Activated CD8-positive, alpha-beta memory T cell treated with anti-CD3 and anti-CD28 coated beads, Interleukin-2, amount 50 U/mL, for 24 hours (primary cell): ENCODE data around the gene ITFG1.
"Not testable (repeated sequence)": the region's sequence is repeated elsewhere in the genome, so short reads cannot be mapped to it uniquely, and the experiment has no call there.

ENCODE experiments used
- DNase-seq: peaks from one replicate; pipeline ENCODE4 v3.0.0-alpha.2; 2020; ENCODE audit errors: extremely low read depth

The ITFG1 gene

DNA sequence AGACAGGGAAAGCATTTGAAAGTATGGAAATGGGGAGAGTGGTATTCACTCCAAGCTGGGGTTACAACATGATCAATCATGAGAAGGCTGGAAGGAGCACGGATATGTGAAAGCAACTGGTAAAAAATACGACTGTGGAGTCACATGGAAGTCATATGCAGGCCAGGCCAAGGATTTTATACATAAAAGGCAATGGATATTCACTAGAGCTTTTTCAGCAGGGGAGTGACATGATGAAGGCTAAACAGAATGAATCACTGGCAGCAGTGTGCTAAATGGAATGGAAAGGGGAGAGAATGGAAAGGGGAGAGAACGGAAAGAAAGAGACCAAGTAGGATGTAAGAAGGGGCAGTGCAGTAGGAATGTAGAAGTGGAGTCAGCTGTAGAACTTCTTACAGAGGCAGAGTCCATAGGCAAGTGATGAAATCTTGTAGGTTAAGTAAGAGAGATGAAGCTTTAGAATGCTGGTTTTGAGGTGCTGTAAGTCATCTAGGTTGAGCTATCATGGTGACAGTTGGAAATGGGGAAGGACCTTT is 304.1 kb downstream of the ITFG1 start:
- DNase-seq: no peak

DNA sequence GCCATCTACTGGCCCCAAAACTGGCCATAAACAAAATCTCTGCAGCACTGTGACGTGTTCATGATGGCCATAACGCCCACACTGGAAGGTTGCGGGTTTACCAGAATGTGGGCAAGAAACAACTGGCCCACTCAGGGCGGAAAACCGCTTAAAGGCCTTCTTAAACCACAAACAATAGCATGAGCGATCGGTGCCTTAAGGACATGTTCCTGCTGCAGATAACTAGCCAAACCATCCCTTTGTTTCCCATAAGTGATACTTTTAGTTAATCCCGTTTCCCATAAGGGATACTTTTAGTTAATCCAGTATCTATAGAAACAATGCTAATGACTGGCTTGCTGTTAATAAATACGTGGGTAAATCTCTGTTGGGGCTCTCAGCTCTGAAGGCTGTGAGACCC is 308.4 kb downstream of the ITFG1 start:
- not testable (repeated sequence) for DNase-seq

DNA sequence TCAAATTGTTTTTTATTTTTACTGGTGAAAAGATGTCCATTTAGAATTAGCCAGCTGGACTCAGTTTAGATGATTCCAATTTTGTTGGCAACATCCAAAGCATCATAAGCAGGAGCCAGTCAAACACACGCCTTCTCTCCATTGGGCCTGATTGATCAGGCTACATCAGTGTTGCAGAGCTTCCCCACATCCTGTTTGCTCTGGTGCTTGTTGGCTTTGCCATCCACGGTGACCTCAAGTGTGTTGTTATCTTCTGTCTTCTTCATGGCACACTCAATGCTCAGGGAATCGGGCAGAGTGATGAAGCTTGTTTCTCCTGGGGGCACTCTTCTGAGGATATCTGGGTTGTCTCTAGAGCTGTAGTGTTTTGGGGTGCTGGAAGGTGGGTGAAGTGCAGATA is 310.8 kb downstream of the ITFG1 start:
- DNase-seq: no peak

DNA sequence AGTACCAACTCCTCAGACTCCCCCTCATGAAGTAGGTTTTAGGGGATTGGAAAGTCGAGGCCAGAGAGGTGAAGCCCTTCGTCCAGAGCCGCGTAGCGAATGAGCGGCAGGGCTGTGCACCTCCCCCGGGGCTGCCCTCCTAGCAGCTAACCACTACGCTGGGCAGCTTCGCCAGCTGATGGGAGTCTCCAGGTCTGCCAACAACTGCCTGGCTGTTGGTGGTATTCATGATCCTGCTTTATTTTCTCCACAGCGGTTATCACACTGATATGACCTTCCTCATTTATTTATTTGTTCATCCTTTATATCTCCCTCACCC is 316.3 kb downstream of the ITFG1 start:
- DNase-seq: no peak

DNA sequence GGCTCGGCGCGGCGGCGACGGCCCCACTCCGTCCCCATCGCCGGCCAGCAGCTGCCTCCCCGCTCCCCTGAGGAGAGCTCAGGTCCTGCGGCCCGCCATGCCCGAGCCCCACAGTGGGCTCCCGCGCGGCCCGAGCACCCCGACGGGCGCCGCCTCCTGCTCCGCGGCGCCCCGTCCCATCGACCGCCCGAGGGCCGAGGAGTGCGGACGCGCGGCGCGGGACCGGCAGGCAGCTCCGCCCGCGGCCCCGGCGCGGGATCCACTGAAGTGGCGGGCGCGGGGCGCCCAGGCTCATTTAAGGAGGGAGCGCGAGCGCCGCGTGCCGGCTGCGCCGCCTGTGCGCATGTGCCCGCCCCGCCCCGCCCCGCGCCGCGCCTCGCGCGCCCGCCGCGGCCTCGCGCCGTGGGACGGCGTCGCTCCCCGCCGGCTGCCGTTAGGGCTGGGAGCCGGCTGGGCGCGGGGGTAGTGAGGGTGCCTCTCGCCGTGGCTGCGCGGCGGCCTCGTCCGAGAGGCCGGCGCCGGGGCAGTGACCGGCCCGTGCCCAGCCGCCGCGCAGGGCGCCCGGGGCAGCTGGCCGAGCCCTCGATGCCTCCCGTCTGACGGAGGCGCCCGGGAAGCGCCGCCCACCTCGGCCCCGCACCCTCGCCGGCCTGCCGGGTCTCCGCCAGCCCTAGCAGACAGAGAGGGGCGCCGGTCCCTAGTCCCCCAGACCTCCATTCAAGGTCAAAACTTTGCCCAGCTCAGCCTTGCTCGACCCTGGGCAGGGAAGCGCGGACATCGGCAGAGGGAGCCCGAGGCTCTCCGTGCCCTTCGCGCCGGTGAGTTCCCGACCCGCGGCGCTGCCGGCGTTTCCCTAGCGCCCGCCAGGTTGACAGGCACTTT is 316.9 kb downstream of the ITFG1 start, which contains the start of gene NETO2:
NETO2 (minus strand) TSS at position 269 of the 882 bp plus-strand sequence. CDS start 333 bp downstream, outside the sequence.
- no peak for DNase-seq

DNA sequence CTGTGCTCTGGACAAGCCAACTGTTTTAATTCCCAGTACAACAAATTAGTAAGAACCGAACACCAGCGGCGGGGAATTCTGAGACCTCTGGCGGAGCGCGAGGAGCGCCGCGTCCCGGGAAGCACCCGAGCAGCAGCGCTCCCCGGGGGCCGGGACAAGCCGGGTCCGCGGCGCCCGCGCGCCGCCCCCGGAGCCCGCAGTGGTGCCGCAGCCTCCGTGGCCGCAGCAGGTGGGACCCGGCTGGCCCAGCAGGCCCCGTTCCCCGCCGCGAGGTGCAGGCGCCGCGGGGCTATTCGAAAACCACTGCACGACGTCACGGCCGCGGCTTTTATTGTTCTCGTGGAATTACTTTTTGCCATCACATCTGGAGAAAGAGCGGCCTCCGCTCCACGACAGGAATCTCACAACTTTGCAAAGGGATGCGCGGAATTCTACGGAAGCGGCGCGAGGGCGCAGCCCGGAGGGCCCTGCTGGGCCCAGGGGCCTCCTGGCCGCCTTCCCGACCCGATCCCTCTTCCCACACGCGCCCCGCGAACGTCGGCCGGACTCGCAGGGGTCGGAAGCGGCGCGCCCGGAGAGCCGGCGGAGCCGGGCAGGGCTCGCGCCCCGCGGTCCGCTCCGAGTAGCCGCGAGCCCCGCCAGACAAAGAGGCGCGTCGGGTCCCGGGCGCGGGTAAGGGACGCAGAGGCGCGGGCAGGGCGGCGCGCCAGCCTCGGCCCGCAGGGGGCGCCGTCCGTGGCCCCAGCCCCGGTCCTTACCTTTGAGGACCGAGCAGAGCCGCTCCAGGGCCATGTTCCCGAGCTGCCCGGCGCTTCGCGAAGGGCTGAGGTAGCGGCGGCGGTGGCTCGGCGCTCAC is 317.8 kb downstream of the ITFG1 start:
- DNase-seq: no peak

DNA sequence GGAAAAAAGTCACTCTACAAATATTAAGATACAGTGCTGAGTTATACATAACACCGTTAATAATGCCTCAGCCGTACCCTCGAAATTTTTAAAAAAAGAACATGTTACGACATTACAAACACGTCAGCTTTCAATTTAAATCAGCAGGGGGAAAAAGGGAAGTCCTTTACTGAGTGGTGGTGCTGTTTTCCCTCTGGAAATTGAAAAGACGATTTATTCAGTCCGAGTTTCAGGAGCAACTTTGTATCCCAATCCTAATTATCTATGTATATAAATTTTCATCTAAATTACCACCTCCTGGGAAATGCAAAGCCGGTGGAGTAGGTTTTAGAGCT is 318.4 kb downstream of the ITFG1 start:
- no peak for DNase-seq

DNA sequence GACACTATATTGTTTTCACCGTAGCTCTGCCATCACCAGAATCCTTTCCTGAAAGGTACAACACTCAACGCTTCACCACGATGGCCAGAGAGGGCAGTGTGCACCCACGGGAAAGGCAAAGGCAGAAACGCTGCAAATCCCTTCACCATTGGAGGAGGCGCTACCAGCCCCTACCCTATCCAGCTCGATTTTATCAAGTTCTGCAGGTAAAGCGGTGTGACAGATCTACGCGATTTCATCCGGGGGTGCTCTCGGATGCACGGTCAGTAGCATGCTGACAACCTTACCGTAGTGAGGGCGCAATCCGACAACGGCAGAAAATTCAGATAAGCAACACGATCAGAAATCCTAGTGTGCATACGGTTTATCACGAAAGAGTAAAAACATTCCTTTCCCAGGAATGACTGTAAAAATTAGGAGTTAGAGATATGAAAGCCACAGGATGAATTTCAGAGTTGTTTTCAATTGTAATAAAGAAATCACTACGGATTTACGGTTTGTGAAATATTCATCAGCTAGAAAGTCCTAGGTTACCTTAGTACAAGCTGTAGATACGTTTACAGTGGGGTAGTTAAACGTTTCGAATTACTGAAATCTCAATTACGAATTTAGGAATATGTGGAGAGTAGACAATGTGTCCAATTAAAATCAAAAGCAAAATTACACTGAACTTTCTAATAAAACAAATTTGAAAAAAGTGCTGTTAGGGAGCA is 318.9 kb downstream of the ITFG1 start:
- DNase-seq: peak; percentile 53

DNA sequence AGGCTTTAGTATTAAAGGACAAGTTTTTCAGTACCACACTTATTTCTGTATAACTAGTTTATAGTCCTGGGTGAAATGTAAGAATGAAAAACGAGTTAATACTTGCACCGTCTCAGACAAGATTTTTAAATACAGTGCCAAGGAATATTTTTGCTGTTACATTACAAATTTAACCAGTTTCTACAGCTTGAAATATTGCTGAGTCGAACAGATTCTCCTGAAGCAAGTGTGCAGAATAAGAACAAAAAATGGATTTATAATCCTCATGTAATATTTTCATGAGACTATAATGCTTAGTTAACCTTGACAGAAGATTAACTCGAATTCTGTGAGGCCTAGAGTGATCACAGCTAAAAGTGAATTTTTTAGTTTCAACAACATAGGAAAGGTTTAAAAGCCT is 320.2 kb downstream of the ITFG1 start:
- DNase-seq: no peak

DNA sequence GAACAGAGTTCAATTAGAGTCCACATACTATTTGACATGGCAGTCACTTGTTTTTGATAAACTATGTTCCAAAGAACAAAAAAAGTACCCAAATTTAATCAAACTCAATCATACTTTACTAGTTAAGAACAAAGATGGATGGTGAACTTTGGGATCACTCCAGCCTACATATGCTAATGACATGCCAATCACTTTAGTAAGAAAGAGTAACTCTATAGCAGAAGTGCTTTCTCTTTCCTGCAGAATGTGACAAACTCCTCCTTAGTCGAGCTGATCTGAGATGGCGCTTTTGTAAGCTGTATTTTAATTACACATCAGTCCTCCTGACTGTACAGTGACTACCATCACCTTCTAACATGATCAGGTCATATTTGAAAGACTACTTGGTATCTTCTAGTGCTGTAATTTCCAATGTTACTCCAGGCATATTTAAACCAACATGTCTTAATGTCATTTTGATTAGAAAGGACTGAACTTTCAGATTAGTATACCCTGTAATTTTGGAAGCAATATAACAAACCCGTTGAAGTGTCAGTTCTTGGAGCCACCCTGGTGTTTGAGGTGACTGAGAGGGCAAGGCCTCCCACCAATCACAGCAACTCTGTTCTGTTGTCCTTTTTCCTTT is 321.2 kb downstream of the ITFG1 start:
- no peak for DNase-seq

DNA sequence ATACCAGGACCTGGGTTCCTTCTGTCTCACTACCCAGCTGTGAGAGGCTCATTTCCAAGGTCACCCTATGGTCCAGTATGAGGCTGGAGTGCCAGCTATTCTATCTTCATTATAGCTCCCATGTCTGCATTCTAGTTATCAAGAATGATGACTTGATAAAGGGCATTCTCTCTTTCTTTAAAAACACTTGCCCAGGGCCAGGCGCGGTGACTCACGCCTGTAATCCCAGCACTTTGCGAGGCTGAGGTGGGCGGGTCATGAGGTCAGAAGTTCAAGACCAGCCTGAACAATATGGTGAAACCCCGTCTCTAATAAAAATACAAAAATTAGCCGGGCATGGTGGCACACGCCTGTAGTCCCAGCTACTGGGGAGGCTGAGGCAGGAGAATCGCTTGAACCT is 322.9 kb downstream of the ITFG1 start:
- not testable (repeated sequence) for DNase-seq

DNA sequence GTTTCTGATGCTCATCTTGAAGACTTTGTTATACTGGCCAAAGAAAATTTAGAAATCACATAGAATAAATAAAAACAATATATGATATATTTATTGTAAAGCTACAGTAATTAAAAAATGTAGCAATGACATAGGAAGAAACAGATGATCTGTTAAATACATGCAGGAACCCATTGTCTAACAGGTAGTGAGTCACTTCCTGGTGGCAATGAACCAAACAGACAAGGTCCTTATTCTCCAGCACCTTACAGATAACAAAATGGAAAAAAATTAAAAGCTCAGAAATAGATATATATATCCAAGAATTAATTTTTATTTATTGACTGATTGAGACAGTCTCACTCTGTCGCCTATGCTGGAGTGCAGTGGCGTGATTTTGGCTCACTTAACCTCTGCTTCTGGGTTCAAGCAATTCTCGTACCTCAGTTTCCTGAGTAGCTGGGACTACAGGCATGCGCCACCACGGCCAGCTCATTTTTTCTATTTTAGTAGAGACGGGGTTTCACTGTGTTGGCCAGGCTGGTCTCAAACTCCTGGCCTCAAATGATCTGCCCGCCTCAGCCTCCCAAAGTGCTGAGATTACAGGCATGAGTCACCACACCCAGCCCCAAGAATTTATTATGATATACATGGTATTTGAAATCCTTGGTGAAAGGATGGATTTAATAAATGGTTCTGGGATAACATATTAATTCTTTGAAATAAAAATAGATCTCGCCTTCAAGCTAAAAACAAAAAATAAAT is 324.6 kb downstream of the ITFG1 start:
- DNase-seq: no peak

DNA sequence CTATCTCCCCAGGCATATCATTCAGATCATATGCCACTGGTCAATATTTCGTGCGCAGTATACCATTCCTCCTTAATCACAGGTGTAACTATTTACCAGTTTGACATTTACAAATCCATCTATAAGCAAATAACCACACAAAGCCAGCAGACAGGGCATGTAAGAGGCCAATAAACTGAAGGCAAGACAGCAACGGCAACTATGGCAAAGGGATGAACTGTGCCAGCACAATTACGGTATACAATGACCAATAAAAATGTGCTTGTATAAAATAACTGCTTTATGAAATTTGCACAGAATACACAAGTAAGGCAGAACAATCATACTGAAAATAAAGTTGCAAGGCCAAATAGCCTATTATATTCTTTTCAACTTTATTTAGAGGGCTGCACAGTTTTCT is 326.3 kb downstream of the ITFG1 start:
- no peak for DNase-seq

DNA sequence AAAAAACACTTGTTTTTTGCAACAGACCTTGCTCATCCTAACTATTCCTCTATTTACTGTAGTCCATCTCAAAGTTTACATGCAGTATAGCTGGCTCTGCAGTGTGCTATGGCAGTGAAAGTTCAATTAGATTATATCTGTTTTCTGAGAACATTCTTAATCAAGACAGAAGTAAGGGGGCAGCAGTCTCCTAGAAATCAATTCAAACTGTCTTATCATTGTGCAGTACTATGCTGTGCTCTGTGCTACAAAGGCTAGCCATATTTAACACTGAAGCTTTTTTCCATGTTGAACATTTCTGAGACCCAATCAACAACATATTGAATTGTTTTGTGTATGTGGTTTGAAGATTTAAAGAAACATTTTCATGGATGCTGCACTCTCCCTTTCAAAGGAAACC is 328.6 kb downstream of the ITFG1 start:
- no peak for DNase-seq

DNA sequence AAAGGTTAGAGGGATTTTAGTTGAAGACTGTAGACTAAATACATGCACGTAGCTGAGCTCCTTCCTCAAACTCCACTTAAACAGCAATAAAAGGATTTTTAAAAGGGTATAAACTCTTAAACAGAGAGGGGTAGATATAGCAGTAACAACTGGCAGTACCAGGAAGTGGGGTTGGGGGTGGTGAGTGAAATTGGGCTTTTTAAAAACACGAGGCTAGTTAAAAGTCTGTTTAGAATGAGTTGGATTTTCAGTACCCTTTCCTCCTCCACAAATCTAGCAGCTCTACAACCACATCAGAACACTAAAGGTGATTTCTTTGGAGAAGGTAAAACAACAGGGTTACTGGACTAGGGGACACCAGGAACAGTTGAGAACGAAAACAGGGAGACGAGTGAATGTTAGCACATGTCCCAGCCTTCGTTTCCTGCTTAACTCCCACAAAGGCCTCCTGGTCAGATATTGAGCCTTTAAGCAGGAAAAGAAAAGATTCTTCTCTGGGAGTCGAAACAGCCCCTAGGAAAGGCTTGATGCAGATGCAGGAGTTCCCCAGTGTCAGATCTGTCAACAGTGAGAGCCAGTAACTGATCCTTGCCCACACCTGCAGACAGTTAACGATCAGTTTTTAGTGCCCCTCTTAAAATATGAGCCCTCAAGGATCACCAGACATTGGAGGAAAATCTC is 331.0 kb downstream of the ITFG1 start:
- DNase-seq: no peak

DNA sequence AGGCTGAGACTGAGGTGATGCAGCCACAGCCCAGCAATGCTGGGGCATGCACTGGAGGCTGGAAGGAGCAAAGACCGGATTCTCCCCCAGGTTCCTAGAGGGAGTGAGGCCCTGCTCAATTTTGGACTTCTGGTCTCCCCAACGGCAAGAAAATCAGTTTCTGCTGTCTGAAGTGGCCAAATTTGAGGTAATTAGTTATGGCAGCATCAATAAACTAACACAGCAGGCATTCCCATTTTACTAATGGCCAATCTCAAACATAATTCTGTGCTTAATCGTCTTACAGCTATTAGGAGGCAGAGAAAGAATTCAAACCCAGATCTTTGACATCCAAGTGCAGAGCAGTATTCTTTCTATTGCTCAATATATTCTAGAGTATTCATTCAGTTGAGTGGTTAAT is 333.3 kb downstream of the ITFG1 start:
- DNase-seq: no peak

DNA sequence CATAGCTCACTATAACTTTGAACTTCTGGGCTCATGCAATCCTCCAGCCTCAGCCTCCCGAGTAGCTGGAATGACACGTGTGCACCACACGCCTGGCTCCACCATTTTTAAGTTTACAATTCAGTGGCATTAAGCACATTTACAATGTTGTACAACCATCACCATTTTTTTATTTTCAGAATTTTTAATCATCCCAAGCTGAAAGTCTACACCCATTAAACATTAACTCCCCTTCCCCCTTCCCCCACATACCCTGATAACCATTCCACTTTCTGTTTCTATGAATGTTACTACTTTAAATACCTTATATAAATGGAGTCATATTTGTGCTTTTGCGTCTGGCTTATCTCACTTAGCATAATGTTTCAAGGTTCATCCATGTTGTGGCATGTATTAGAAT is 335.1 kb downstream of the ITFG1 start:
- no peak for DNase-seq

DNA sequence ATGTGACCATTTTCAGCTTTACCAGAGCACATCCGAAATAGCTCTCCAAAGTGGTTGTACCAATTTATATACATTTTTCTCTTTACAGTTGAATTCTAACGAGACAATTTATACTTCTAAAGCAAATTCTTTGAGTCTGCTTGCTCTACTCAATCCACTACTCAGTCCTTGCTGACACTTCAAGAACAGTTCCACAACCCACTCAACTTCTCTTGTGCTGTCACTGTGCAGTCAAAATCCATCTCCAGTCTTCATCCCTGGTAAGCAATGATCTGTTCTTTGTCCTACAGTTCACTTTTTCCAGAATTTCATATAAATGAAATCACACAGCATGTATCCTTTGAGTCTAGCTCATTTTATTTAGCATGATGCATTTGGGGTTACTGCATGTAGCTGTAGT is 347.7 kb downstream of the ITFG1 start:
- DNase-seq: no peak

DNA sequence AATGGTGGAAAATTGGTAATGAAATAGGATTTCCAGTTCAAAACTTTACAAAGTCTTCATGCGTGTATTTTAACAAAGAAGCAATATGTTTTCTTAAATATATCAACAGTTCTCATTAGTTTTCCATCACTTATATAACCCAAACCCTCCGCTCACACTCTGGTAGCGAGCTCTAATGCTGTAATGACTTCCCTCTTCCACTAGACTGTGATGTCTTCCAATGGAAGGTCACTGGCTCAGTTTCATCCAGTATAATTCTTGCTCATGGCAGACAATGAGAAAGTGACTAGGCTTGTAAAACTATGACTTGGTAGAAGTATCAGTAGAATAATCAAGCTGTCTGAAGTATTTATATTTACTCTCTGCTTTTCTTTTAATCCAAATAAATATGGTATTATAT is 349.9 kb downstream of the ITFG1 start:
- no peak for DNase-seq

DNA sequence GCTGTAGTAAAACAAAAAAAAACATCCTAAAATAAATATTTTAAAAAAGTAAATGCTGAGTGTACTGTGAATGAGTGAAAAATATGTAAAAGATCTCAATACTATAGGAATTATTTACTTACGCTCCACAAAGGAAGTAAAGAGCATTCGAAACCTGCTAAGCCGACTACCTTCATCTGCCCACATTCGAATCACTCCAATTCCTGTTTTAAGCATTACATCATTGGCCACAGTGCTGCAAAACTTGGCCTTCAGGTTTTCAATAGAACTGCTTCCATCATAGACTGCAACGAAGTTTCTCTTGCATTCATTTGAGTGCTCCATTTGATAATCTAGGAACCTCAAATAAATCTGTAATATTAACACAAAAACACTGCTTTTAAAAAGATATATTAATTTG is 351.5 kb downstream of the ITFG1 start:
- no peak for DNase-seq
